Motor neuron (in vitro differentiated cells): ENCODE data around the gene DRC3. TPM values are rescaled to one million over a fixed set of nuclear protein-coding genes. Genes with fewer than 3 reads are reported as not detected.

Experiments
- ATAC-seq, 8 experiments: fragments of 200-7000 bp; cut with Tn5 transposase; replicated peaks in 6 of 8; 2 replicates each; pipeline ENCODE4 v1.8.0; 2021; ENCODE audit warnings: mild to moderate bottlenecking in 8 of 8, moderate library complexity in 8 of 8
- H3K27ac ChIP-seq, 2 donors: fragments of 250-450 bp; sonication (Bioruptor Pico); 2 replicates each; pipeline ENCODE4 v1.9.0; 2021; ENCODE audit warnings: antibody characterized with exemption in 2 of 2, mild to moderate bottlenecking in 2 of 2, moderate library complexity in 1 of 2
- H3K4me1 ChIP-seq, 2 donors: fragments of 250-450 bp; sonication (Bioruptor Pico); replicated peaks in 1 of 2; 2 replicates each; pipeline ENCODE4 v1.6.1; 2021; ENCODE audit warnings: antibody characterized with exemption in 2 of 2, mild to moderate bottlenecking in 2 of 2, moderate library complexity in 1 of 2
- H3K4me3 ChIP-seq, 5 donors: fragments of 250-450 bp; sonication (Bioruptor Pico); 2 replicates each; pipeline ENCODE4 v1.9.0; 2021; ENCODE audit warnings: antibody characterized with exemption in 5 of 5, mild to moderate bottlenecking in 5 of 5, moderate library complexity in 4 of 5
- WGBS, 10 experiments: fragments of 450-650 bp; shearing (Covaris generic); methylation state at CpG; one replicate each; pipeline ENCODE4 v1.0.0; 2022; 5-methylcytosine and 5-hydroxymethylcytosine counted together
- in situ Hi-C, 9 experiments: fragments of 400-800 bp; cut with MboI; loops; one replicate each; pipeline ENCODE4 v1.15.0; 2021; ENCODE audit warnings: low sequenced_read_pairs in 9 of 9, low pct_unique_long_range_greater_than_20kb in 2 of 9; ENCODE audit not compliant: unreplicated experiment in 9 of 9
- total RNA-seq, 8 experiments: library from RNA; unstranded; fragments of 300-600 nt; gene quantifications; 2 replicates each; pipeline versions ENCODE4 v1.2.3 to v1.2.4, GENCODE V29; 2022

Gene DRC3
- total RNA-seq, 8 experiments from 2014 or later, result 2.2 to 31.4 (median 5.8) TPM

DNA sequence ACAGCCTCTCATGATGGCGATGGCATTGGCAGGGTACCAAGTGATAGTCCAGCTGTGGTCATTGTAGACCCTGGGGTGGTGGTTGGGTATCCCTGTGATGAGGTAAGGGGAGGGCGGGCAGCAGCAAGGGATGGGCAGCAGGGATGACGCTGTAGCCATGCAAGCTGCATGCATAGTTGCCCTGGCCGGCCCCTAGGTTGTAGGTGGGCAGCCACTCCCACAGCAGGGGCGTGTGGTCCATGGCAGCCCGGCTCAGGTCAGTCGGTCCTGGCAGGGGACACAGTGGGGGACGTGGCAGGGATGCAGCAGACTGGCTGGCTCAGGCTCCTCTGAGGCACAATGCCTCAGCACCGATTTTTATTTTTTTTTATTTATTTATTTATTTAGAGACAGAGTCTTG is 8.7 kb downstream of the DRC3 start:
- H3K27ac ChIP-seq, result no peak overlapping the region
- no peaks in the 10 kb centered on the region for H3K4me1 ChIP-seq
- no peak overlapping the region for H3K4me3 ChIP-seq
- ATAC-seq, result no peak
- 71 to 100% (median 83%) methylated on average over 1 to 4 of the region's 9 CpGs; no CpG with 5 or more reads in 6 of the 10 experiments for WGBS, 10 experiments
- in situ Hi-C loops, result no loop called here

DNA sequence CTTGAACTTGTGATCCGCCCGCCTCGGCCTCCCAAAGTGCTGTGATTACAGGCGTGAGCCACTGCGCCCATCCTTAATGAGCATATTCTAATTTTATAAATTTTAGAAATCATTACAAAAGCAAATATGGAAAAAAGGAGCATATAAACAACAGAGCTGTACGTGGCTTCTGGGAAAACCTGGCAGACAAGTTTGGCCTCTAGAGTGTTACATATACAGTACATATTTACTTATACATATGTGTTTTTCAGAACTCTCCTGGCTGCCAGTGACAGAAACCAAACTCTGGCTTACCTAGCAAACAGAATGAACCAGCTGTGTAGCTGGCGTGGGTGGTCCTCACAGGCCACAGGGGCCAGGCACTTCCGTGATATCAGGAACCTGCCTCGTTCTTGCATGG is 10.1 kb downstream of the DRC3 start:
- WGBS, 10 experiments, result 73 to 100% (median 92%) methylated on average over 1 to 8 of the region's 9 CpGs; no CpG with 5 or more reads in 1 of the 10 experiments
- ATAC-seq, result no peak
- H3K27ac ChIP-seq, result no peak overlapping the region
- no peaks in the 10 kb centered on the region for H3K4me1 ChIP-seq
- in situ Hi-C loops, result no loop called here
- H3K4me3 ChIP-seq, result no peak overlapping the region

DNA sequence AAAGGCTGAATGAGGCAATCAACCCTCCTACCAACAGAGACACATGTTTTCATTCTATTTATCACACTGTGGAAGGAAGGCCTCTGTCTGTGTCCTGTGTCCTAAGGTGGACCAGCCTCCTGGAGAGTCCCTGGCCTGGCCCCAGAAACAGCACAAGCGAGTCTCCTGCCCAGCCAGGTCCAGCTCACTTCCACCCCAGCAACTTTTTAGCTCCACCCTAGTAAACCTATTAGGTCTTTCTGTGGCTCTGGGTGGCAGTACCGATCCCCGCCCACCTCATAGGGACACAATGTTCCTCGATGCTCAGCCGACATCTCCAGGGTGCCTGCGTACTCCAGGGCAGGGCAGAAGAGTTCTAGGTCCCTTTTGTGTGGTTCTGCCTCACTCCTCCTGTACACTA is 10.7 kb downstream of the DRC3 start:
- ATAC-seq, result no peak
- in situ Hi-C loops, result no loop called here

DNA sequence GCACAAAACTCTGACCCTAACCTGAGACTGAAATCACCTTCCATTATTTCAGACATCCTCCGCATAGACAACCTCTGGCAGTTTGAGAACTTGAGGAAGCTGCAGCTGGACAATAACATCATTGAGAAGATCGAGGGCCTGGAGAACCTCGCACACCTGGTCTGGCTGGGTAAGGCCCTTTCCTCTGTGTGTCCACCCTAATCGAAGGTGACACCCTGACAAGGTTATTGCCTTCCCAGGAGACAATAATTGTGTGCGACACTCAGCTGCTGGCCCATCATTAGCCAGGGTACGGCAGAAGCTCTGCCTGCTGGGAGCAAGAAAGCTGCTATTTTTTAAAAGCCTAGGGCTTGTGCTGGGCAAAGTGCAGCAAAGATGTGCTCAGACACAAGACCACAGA is 11.1 kb downstream of the DRC3 start:
- in situ Hi-C loops, result no loop called here
- no peak for ATAC-seq
- Histone ChIP-seq H3K27ac (no peak overlapping the region), H3K4me1 (no peaks in the 10 kb centered on the region), H3K4me3 (no peak overlapping the region)
- WGBS, 10 experiments, result 74 to 100% (median 86%) methylated on average over 1 to 4 of the region's 6 CpGs; no CpG with 5 or more reads in 3 of the 10 experiments

More for the DNA sequence above, 10.7 kb downstream of the DRC3 start:
- Histone ChIP-seq H3K27ac (no peak overlapping the region), H3K4me1 (no peaks in the 10 kb centered on the region), H3K4me3 (no peak overlapping the region)
- WGBS, 10 experiments, result 70 to 100% (median 78%) methylated on average over 2 to 5 of the region's 6 CpGs; no CpG with 5 or more reads in 6 of the 10 experiments

DNA sequence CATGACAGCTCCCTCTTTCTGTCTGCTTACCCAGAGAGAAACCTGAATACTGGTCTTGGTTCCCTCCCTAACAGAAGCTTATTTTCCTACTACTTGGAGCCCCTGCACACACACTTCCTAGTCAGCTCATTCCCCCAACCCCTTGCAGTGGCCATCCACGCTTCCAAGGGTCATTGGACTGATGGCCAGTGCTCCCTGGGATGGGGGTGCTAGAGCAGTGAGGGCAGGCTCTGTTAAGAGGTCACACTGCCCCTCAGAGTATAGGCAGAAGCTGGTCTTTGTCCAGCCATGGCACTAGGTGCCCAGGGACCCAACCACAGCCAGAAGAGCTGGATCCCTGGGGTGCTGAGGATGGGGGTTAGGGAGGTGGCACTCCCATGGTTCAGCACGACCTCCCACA is 12.5 kb downstream of the DRC3 start:
- no peaks in the 10 kb centered on the region for H3K4me1 ChIP-seq
- no peak for ATAC-seq
- H3K27ac ChIP-seq, result no peak overlapping the region
- 40 to 43% methylated on average over 1 to 2 of the region's 2 CpGs; no CpG with 5 or more reads in 8 of the 10 experiments for WGBS, 10 experiments
- H3K4me3 ChIP-seq, result no peak overlapping the region
- in situ Hi-C loops, result no loop called here

DNA sequence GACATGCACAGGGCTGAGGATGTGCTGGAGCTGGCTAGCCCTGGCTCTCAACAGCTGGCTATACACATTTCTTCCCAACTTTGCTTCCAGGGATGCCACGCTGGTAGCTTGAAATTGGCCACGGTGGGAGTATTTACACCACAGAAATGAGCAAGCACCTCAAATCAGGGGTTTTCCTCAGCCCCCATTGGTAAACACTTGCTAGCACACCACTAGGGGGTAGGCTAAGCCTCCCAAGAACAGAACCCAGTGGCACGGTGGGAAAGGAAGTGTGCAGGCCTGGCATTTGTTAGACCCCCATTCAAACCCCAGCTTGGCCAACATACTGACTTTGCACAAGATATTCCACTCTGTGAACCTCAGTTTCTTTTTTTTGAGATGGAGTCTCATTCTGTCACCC is 12.9 kb downstream of the DRC3 start:
- H3K27ac ChIP-seq, result no peak overlapping the region
- WGBS, 10 experiments, result 59 to 65% (median 60%) methylated on average over 2 to 3 of the region's 3 CpGs; no CpG with 5 or more reads in 7 of the 10 experiments
- in situ Hi-C loops, result no loop called here
- no peak for ATAC-seq
- peaks cover 0 to 2% of the 10 kb centered on the region in 2 donors for H3K4me1 ChIP-seq
- H3K4me3 ChIP-seq, result no peak overlapping the region

DNA sequence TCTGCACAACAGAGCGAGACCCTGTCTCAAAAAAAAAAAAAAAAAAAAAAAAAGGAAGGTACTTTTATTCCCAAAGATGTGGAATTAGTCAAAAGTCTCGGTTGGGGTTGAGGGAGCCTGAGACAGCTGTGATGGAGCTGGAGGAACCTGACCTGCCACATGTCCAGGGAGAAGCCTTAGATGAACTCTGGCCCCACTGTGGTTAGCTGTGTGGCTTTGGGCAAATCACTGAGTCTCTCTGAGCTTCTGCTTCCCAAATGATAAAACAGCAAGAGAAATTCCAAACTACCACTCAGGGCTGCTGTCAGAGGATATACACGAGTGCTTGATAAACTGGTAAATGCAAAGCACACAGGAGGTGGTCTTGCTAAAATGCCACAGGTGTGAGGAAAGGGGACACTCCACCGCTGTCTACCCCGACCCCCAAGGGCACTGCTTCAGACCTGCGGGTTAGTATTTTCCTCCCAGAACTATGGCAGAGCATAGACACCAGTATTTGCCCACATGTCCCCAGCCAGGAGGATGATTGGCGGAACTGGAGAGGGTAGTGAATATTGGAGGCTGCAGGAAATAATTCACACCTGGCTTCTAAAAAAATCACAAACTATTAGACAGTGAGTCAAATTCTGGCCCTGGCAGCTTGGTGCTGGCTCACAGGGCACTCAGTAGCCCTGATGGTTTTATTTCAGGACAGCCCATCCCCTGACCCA is 14.7 kb downstream of the DRC3 start:
- Histone ChIP-seq H3K4me3 (no peak overlapping the region), H3K27ac (no peak overlapping the region), H3K4me1 (peaks cover 0 to 6% of the 10 kb centered on the region in 2 donors)
- WGBS, 10 experiments, result 67 to 92% (median 83%) methylated on average over 1 to 5 of the region's 7 CpGs; no CpG with 5 or more reads in 2 of the 10 experiments
- ATAC-seq, result no peak
- in situ Hi-C loops, result no loop called here

DNA sequence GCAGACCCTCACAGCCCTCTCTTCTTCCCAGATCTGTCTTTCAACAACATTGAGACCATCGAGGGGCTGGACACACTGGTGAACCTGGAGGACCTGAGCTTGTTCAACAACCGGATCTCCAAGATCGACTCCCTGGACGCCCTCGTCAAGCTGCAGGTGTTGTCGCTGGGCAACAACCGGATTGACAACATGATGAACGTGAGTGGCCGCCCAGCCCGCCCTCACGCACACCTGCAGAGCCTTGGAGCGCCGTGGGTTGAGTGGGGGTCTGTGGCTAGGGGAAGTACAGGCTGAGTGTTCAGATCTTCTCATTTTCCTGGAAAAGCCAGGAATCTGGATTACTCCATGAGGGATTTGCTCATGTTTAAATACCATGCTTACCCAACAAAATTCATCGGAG is 15.2 kb downstream of the DRC3 start:
- peaks cover 0 to 6% of the 10 kb centered on the region in 2 donors for H3K4me1 ChIP-seq
- ATAC-seq, result no peak
- H3K4me3 ChIP-seq, result no peak overlapping the region
- H3K27ac ChIP-seq, result no peak overlapping the region
- WGBS, 10 experiments, result 50 to 100% (median 72%) methylated on average over 1 to 5 of the region's 14 CpGs; no CpG with 5 or more reads in 5 of the 10 experiments
- in situ Hi-C loops, result no loop called here

DNA sequence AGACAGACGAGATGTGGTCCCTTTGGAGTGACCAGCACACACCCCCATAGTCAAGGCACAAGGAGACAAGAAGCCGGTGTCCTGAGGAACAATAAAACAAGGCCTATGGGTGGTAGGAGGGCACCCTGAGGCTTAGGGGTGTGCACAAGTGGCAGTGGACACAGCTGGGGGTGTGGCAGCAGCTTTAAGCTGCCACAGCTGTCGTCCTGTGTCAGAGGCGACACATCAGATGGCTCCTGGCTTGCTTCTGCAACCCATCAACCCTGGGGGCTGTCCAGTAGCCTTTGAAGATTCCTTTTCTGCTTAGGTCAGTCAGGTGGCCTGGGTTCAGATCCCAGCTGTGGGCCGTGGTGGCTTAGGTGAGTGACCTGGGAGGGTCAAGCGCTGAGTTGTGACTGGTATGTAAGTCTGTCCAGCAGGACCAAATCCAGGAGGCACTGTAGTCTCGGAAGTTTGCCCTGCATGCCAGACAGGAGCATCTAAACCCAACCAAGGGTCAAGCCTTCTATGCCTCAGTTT is 15.8 kb downstream of the DRC3 start:
- no peak for ATAC-seq

DNA sequence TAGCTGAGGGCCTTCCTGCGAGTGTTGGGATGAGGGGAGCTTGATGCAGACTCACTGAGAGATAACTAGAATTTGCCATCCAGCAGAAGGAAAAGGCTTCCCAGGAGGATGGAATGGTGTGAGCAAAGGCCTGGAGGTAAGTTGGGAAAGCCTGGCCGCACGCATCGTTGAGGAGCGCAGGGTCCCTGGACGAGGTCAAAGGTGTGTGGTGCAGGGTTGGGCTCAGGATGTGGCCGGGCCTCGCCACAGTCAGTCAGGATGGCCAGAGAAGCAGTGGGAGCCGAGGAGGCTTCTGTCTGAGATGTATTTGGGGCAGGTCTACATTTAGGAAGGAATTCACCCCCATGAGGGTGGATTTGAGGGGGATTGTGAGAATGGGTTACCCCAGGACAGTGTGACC is 16.4 kb downstream of the DRC3 start:
- no peak for ATAC-seq
- in situ Hi-C loops, result no loop called here
- WGBS, 10 experiments, result 33 to 94% (median 85%) methylated on average over 1 to 5 of the region's 9 CpGs; no CpG with 5 or more reads in 2 of the 10 experiments
- no peak overlapping the region for H3K27ac ChIP-seq
- H3K4me1 ChIP-seq, result peaks cover 0 to 6% of the 10 kb centered on the region in 2 donors
- H3K4me3 ChIP-seq, result no peak overlapping the region

More for the DNA sequence above, 15.8 kb downstream of the DRC3 start:
- in situ Hi-C loops, result no loop called here
- H3K4me3 ChIP-seq, result no peak overlapping the region
- no peak overlapping the region for H3K27ac ChIP-seq
- peaks cover 0 to 6% of the 10 kb centered on the region in 2 donors for H3K4me1 ChIP-seq
- 40 to 100% (median 79%) methylated on average over 1 to 4 of the region's 7 CpGs; no CpG with 5 or more reads in 2 of the 10 experiments for WGBS, 10 experiments

DNA sequence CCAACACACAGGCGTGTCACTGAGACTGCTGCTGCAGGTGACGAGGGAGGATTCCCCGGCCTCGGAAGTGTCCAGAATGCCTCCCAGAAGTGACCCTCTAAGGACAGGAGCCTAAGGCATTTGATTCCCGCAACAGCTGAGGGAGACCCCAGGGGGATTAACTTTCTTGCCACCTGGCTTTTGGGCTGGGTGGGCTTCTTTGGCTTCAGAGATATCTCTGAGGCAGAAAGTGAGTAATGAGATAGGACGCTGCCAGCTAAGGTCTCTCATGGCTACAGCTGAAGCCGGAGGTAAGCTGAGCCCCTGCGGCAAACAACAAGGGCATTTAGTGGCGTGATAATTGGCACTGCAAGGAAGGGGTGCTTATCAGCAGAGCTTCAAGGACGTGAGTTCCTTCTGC is 17.0 kb downstream of the DRC3 start:
- 75 to 100% (median 91%) methylated on average over 1 to 5 of the region's 10 CpGs; no CpG with 5 or more reads in 4 of the 10 experiments for WGBS, 10 experiments
- H3K4me1 ChIP-seq, result peaks cover 2 to 6% of the 10 kb centered on the region in 2 donors
- no peak overlapping the region for H3K4me3 ChIP-seq
- H3K27ac ChIP-seq, result no peak overlapping the region
- in situ Hi-C loops, result no loop called here
- no peak for ATAC-seq

DNA sequence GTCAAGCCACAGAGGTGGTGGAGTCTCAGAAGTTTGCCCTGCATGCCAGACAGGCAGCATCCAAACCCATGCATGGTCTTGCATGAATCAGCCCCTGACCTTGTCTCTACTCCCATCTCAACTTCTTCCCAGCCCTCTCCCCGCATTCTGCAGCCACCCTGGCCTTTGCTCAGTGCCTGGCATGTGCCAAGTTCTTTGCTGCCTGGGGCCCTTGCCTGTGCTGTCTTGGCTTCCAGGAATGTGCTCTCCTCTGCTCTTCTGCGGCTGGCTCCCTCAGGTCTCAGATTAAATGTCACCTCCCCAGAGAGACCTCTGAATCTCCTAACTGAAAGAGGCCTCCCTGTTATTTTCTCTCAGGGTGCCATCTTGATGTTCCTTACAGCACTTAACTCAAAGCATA is 17.6 kb downstream of the DRC3 start:
- no peak overlapping the region for H3K4me3 ChIP-seq
- WGBS, 10 experiments, result 83 to 100% (median 92%) methylated on average over 1 to 2 of the region's 2 CpGs; no CpG with 5 or more reads in 6 of the 10 experiments
- in situ Hi-C loops, result no loop called here
- no peak overlapping the region for H3K27ac ChIP-seq
- H3K4me1 ChIP-seq, result peaks cover 2 to 6% of the 10 kb centered on the region in 2 donors
- ATAC-seq, result no peak

DNA sequence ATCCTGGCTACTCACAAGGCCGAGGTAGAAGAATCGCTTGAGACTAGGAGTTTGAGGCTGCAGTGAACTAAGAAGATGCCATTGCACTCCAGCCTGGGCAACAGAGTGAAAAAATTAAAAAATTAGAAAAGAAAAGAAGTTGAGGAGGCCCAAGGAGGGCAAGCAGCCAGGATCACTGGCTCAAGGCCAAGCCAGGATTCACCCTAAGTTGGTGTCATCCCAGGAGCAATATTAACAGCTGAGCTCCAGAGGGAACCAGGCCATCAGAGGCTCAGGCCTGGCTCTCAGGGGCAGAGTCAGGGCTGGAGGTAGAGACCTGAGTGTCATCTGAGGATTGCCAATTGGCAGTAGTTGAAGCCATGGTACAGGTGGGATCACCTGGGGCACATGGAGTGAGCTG is 20.7 kb downstream of the DRC3 start:
- no peak for ATAC-seq
- Histone ChIP-seq H3K4me1 (peaks cover 4 to 6% of the 10 kb centered on the region in 2 donors), H3K4me3 (no peak overlapping the region), H3K27ac (no peak overlapping the region)
- in situ Hi-C loops, result no loop called here
- 63 to 100% (median 71%) methylated on average over 1 to 2 of the region's 2 CpGs; no CpG with 5 or more reads in 4 of the 10 experiments for WGBS, 10 experiments
